ES-I3 (cell line): ENCODE data around the gene GCHFR.
A peak's percentile ranks its signal among the peaks of the same experiment; 100 is the strongest.

Source experiments
- H3K36me3 ChIP-seq: 2 replicates; pipeline ENCODE4 v1.6.1; 2013; ENCODE audit warnings: mild to moderate bottlenecking, low read length, control low read depth, moderate library complexity; ENCODE audit not compliant: insufficient read depth
- H3K4me1 ChIP-seq: 2 replicates; pipeline ENCODE4 v1.6.1; 2013; ENCODE audit warnings: mild to moderate bottlenecking, control low read depth, low read length; ENCODE audit not compliant: insufficient read depth
- H3K9ac ChIP-seq: 2 replicates; pipeline ENCODE4 v1.6.1; 2013; ENCODE audit warnings: low read depth, mild to moderate bottlenecking, low read length, moderate library complexity
- H3K9me3 ChIP-seq: 2 replicates; pipeline ENCODE4 v1.6.1; 2013; ENCODE audit warnings: mild to moderate bottlenecking, low read length, moderate library complexity; ENCODE audit not compliant: control insufficient read depth, insufficient read depth

GCHFR gene

DNA sequence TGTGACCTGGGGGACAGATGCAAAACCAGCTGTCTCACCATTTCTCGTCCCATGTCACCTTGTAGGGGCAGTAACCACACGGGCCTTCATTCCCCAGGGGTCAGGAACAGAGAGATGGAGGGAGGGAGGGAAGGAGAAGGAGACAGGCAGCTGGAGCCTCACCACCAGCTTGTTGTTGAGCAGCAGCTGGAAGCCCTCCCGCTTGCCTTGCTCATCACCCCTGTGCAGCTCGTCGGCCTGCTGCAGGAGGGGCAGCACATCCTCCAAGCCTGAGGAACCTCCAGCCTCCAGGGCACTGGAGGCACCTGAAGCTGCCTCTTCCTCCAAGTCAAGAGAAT, 19.1 kb upstream of the GCHFR start:
- Histone ChIP-seq H3K9ac (no peak overlapping the region), H3K9me3 (no peaks in the 10 kb centered on the region), H3K36me3 (peaks cover 8% of the 10 kb centered on the region), H3K4me1 (peaks cover 4% of the 10 kb centered on the region)

DNA sequence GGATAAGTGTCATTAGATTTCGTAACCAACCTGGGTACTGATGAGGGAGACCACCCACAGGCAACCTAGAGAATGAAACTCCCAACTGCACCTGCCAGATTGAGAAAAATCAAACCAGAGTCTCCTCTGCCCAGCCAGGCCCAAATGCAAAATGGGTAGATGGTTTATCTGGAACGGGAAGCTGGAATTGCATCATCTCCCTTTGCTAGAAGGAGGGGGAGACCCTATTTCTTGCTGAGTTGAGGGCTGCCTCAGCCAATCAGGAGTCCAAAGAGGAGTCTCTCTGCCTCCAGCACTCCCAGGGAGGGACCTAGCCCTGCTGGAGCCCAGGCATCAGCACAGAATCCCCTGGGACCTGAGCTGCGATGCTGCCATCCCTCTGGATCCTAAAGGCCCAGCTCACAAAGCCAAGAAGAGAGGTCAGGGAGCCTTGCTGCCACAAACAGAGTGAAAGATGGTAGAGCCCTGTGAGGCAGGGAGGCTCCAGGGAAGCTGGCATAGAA, 16.9 kb upstream of the GCHFR start:
- Histone ChIP-seq H3K9ac (no peak overlapping the region), H3K4me1 (no peaks in the 10 kb centered on the region), H3K9me3 (no peaks in the 10 kb centered on the region), H3K36me3 (peaks cover 8% of the 10 kb centered on the region)

- no peaks in the 10 kb centered on the region for H3K9me3 ChIP-seq
- no peak overlapping the region for H3K9ac ChIP-seq
- H3K4me1 ChIP-seq = no peaks in the 10 kb centered on the region
- peaks cover 6% of the 10 kb centered on the region for H3K36me3 ChIP-seq
Observed at GRCh38 chr15:40747685-40748631, 15.9 kb upstream of the GCHFR start.

DNA sequence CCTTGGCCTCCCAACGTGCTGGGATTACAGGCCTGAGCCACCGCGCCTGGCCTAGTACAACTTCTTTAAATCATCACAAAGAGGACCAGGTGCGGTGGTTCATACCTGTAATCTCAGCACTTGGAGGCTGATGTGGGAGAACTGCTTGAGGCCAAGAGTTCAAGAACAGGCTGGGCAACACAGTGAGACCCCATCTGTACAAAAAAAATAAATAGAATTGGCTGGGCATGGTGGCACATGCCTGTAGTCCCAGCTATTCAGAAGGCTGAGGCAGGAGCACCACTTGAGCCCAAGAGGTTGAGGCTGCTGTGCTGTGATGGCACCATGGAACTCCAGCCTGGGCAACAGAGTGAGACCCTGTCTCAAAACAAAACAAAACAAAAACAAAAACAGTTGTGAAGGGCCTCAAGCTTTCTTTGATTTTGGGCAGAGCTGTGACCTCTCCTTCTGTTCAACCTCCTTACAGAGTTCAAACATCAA, 14.7 kb upstream of the GCHFR start:
- no peaks in the 10 kb centered on the region for H3K4me1 ChIP-seq
- no peaks in the 10 kb centered on the region for H3K36me3 ChIP-seq
- H3K9me3 ChIP-seq = no peaks in the 10 kb centered on the region
- no peak overlapping the region for H3K9ac ChIP-seq

DNA sequence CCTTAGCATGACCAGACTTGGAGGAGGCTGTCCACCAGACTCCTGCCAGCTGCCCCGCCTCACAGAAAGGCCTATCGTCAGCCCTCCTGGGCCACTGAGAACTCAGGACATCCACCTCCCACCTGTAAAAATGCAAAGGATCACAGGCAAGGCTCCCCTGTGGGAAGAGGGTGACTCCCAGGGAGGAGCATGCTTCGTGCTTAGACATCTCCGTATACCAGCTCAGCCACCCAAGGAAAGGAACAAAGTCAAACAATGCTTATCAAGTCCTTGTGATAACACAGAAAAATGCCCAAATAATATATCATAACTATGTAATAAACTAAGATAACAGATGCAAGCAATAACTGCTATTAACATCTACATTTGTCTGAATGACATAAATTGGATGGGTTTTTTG, 13.0 kb upstream of the GCHFR start:
- no peak overlapping the region for H3K9ac ChIP-seq
- no peaks in the 10 kb centered on the region for H3K4me1 ChIP-seq
- no peaks in the 10 kb centered on the region for H3K36me3 ChIP-seq
- no peaks in the 10 kb centered on the region for H3K9me3 ChIP-seq

- Histone ChIP-seq H3K36me3 (no peaks in the 10 kb centered on the region), H3K9ac (no peak overlapping the region), H3K9me3 (no peaks in the 10 kb centered on the region), H3K4me1 (no peaks in the 10 kb centered on the region)
Observed at GRCh38 chr15:40751745-40752144, 12.1 kb upstream of the GCHFR start.

GRCh38 chr15:40754574-40754882, 9.3 kb upstream of the GCHFR start:
- H3K36me3 ChIP-seq = no peaks in the 10 kb centered on the region
- no peaks in the 10 kb centered on the region for H3K4me1 ChIP-seq
- H3K9ac ChIP-seq = peak overlapping the region; percentile 64; the same call in 1 of the 2 replicates
- no peaks in the 10 kb centered on the region for H3K9me3 ChIP-seq

DNA sequence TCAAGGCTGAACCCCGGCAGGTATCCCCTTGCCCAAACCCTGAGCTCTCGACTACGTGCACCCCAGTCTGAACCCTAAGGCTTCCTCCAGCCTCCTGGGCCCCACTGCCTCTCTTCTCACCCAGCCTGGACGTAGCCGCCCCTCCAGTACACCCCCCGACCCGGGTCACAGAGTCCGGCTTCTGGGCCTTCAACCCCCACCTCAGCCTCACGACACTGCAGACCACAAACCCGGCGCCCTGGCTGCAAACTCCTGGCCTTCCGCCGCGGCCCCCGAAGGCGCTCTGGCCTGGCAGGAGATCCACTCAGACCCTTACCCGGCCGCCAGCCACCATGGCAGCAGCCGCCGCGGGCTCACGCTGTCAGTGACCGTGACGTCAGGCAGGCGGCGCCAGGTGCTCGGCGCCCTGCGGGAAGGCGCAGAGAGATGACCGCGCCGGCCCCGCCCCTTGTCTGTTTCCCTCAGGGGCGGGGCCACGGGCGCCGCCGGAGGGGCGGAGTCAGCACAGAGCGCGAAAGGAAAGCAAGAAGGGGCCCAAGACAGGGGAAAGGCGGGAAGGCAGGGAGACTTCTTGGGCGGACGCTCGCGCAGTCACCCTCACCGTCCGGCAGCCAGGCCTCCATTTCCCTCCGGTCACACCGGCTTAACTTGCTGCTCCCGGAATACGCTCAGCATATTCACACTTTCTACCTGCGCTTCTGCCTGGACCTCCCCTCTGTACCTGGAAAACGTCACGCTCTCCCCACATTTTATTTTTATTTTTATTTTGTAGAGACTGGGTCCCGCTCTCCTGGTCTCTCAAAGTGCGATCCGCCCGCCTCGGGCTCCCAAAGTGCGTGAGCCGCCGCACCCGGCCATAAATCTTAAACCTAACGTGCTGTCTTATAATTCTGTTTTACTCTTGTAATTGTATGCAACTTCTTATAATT, 8.7 kb upstream of the GCHFR start, which contains the start of gene RMDN3:
Gene RMDN3 (minus strand): TSS at position 372 of the 929 bp plus-strand sequence. CDS start 471 bp downstream, outside the sequence.
- no peaks in the 10 kb centered on the region for H3K4me1 ChIP-seq
- H3K9me3 ChIP-seq = no peaks in the 10 kb centered on the region
- no peaks in the 10 kb centered on the region for H3K36me3 ChIP-seq
- H3K9ac ChIP-seq = peak within 1 kb of the TSS; percentile 64

GRCh38 chr15:40755812-40756208, 8.1 kb upstream of the GCHFR start:
- H3K9ac ChIP-seq = peak overlapping the region; percentile 64
- H3K9me3 ChIP-seq = no peaks in the 10 kb centered on the region

DNA sequence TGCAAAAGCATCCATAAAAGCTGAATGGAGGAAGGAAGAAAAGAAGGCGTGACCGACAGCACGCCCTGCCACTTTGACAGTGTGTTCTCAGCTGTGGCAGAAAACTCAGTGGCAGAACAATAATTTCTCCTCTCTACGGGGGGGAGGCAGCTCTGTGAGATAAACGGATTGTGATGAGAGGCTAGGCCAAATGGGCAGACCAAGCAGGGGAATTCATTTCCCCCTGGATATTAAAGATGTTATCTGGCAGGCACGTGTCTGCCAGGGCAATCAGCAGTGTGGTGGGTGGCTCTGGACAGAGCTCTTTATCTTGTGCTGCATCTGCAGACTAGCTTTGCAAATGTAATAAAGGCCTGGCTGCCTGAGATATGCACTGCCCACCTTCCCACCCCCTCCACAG, 6.9 kb upstream of the GCHFR start:
- Histone ChIP-seq H3K9ac (no peak overlapping the region), H3K4me1 (no peaks in the 10 kb centered on the region), H3K9me3 (no peaks in the 10 kb centered on the region), H3K36me3 (no peaks in the 10 kb centered on the region)

More at GRCh38 chr15:40755812-40756208, 8.1 kb upstream of the GCHFR start:
- Histone ChIP-seq H3K4me1 (no peaks in the 10 kb centered on the region), H3K36me3 (no peaks in the 10 kb centered on the region)

DNA sequence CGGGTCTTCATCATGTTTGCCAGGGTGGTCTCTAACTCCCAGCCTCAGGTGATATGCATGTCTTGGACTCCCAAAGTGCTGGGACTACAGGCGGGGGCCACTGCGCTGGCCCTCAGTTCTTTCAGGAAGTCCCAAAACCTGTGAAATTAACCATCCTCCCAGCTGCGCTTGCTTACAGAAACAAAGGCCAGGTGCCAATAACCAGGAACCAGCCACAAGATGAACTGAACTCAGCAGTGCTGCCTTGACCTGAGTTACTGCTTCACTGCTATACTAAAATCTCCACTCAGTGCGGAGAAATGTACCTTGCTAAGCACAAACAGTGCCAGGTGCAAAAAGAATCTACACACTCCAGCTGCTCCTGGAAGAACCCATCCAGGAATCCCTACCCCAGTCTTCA, 3.9 kb upstream of the GCHFR start:
- H3K4me1 ChIP-seq = peaks cover 3% of the 10 kb centered on the region; the same call in 1 of the 2 replicates

DNA sequence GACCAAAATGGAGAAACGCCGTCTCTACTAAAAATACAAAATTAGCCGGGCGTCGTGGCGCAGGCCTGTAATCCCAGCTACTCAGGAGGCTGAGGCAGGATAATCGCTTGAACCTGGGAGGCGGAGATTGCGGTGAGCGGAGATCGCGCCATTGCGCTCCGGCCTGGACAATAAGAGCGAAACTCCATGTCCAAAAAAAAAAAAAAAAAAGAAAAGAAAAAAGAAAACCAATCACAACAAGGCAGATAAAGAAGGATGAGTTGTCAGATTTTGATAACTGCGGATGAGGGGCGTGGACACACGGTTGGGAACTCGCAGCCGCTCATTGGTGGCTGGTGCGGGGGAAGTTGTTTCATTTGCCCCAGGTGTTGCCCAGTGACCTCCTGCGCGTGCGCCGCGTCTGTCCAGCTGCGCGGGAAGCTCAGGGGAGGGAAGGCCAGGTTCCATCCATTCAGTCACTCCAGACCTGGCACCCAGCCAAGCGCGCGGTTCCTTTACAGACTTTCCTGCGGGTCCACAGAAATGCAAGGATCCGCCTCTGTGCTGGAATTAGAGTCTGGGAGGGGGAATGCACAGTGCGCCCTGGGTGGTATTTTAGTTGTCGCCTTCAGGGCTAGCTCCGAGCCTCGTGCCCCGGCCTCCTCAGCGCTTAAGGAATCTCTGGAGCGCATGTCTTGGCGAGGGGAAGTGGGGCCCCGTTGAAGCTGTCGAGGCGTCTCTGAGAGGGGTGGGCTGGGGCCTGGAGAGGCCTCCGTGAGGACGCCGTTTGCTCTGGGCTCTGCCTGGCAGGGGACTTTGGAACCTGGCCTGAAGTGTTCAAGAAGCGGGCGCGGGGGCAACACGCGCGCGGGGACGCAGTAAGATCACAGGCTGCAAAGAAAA, 708 bp upstream of the GCHFR start:
- Histone ChIP-seq H3K36me3 (no peaks in the 10 kb centered on the region), H3K9me3 (no peaks in the 10 kb centered on the region), H3K4me1 (peaks cover 31% of the 10 kb centered on the region), H3K9ac (peak overlapping the region; percentile 79)

More for the DNA sequence above, 3.9 kb upstream of the GCHFR start:
- Histone ChIP-seq H3K9ac (no peak overlapping the region), H3K36me3 (no peaks in the 10 kb centered on the region), H3K9me3 (no peaks in the 10 kb centered on the region)

DNA sequence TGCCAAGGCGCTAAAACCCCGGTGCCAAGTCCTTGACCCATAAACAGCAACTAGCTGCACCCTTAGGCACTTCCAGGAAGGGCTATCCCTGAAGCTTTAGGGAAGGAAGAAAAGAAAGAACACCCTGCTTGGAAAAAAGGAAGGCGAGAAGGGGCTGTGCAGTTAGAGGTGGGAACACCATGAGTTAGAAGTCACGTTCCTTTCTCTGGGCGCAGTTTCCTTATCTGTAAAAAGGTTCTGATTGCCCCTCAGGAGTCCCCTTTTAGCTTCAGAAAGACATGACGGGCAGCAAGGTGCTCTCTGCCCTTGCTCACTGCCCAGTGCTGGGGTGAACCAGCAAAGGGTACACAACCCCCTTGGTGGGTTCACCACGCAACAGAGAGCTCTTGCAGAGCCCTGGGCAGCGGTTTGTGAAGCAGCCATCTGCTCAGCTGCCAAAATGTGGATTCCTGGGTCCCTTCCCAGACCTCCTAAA, 798 bp downstream of the GCHFR start:
- H3K36me3 ChIP-seq = no peaks in the 10 kb centered on the region
- H3K9ac ChIP-seq = peak overlapping the region; percentile 79
- H3K9me3 ChIP-seq = no peaks in the 10 kb centered on the region
- peaks cover 36% of the 10 kb centered on the region for H3K4me1 ChIP-seq
